NCI-H2227 (cell line): ENCODE data around the gene SWAP70.

Source experiments
- DNase-seq: peaks from one replicate; lab custom pipeline; 2025; ENCODE audit not compliant: unreplicated experiment; lab: John Stamatoyannopoulos, UW

SWAP70 gene

DNA sequence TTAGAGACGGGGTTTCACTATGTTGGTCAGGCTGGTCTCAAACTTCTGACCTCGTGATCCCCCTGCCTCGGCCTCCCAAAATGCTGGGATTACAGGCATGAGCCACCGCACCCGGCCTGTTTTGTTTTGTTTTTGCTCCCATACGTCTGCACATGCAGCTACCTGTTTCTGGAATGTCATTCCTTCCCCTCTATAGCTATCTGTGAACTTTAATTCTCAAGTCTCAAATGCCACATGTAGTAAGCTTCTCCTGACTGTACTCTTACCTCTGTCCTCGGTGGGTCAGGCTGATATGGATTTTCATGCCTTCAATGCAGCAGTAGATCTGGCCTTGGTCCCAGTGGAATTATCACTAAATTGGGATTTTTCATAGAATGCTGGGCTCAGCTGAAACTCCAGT, 12.4 kb upstream of the SWAP70 start:
- DNase-seq, result no peak

DNA sequence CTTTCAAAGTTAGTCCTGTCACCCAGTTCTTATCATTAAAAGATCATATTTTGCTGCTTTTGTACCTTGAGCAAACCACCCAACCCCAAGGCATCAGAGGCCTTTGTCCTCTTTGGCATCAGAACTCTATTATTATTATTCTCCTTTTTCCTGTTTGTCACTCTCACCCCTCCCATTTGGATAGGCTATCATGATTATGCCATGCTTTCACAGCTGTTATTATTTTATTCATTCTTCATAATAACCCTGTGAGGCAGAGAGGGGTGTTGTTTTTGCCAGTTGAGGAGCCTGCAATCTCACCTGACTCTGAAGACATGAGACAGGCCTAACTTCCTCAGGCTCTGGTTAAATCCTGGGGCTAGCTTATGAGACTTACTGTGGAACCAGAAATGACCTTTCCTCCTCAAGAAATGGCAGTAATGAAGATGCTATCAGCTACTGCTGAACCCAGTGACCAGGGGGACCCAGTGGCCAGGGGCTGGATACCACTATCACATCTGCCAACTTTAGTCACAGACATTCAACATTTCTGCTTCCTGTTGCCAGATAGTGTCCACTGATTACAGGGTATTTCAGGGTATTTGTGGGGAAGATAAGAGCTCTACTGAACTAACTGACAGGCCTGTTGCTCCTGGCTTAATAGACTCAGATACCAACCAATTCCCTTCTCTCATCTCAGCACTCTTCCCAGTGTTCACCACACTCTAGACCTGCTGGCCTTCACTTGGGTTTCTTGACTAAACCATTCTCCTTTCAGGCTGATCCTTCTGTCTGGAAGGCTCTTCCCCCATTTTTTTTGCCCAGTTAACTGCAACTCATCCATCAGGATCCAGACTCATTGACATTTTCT, 11.8 kb upstream of the SWAP70 start:
- no peak for DNase-seq

- no peak for DNase-seq
These were observed 10.0 kb upstream of the SWAP70 start for GRCh38 chr11:9653871-9654270.

GRCh38 chr11:9656864-9657263, 7.0 kb upstream of the SWAP70 start:
- DNase-seq, result no peak

DNA sequence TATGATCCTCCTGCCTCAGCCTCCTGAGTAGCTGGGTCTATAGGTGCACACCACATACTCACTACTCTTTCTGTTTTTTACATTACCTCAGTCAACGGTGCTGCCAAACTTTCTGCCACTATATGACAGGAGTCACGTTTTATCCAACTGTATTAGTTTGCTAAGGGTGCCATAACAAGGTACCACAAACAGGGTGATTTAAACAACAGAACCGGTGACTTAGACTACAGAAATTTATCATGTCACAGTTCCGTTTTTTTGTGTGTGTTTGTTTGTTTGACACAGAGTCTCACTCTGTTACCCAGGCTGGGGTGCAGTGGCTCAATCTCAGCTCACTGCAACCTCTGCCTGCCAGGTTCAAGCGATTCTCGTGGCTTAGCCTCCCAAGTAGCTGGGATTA, 6.3 kb upstream of the SWAP70 start:
- no peak for DNase-seq

DNA sequence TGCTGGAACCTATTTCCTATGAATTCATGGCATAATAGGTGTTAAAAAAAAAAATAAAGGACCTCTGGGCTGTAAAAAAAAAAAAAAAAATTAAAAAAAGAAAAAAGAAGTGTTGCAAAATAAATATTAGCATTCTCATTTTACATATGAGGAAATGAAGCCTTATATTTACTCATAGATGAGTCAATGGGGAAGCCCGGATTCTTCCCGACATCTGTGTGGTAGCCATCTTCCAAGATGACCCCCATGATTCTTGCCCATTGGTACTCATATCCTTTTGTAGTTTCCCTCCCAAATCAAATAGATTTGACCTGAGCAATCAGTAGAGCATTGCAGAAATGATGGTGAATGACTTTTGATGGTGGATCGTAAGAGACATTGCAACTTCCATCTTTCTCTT, 3.0 kb upstream of the SWAP70 start:
- DNase-seq, result no peak

- no peak for DNase-seq
These were observed 1.6 kb upstream of the SWAP70 start for GRCh38 chr11:9662273-9662672.

GRCh38 chr11:9664276-9665171, 647 bp downstream of the SWAP70 start:
- DNase-seq, result peak; percentile 45

DNA sequence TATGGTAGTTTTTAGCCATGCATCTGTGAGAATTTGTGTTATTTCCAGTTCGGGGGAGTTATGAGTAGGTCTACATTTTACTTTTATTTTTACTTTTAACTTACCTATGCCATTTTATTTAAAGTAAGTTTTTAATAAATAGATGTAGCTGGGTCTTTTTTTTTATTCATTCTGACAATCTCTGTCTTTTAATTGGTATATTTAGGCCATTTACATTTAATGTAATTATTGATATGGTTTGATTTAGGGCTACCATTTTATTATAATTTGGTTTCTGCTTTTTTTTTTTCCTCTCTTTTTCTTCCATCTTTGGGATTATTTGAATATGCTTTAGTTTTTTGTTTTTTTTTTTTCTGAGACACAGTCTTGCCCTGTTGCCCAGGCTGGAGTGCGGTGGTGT, 1.9 kb downstream of the SWAP70 start:
- no peak for DNase-seq

DNA sequence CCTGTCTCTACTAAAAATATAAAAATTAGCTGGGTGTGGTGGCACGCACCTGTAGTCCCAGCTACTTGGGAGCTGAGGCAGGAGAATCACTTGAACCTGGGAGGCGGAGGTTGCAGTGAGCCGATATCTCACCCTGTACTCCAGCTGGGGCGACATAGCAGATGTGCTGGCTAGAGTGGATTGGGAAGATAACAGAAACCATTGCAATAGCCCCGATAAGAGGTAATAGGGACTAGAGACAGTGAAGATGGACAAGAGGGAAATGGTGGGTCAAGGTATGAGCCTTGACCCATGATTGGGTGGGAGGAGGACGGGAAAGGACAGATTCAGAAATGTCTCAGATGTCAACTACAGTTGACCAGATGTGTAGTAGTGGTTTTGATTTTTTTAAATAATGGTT, 6.1 kb downstream of the SWAP70 start:
- DNase-seq, result no peak

GRCh38 chr11:9672288-9672916, 8.5 kb downstream of the SWAP70 start:
- no peak for DNase-seq

DNA sequence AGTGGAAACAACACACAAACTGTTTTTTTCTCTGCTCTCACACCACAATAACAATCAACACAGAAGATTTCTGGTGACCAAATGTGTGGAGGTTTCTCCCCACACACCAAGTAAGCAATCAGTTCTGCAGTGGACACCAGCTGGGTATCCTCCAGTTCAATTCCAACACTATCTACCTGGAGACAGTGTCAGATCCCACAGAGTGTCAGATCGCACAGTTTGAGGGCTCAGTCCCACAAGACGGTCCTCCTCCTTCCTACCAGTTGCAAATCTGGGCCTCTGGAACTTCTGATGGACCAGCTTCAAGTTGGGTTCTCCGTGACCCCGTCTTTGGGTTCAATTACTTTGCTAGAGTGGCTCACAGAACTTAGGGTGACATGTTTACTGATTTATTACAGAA, 9.0 kb downstream of the SWAP70 start:
- no peak for DNase-seq

- no peak for DNase-seq
These were observed 11.8 kb downstream of the SWAP70 start for GRCh38 chr11:9675691-9676090.

DNA sequence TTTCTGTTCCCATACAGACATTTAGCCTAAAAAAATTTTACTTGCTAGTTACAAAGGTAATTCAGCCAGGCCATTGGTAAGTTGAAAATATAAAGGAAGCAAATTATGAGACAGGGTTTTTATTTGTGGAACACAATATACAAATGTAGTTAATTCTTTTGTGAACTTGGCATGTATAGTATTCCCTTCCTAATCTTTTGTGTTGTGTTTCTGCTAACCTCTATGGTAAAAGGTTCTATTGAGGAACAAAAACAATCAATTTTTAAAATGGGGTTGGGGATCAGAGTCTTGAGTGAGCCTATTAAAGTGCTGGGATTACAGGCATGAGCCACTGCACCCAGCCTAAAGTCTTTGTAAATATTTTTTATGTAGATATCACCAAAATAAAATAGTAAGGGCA, 14.1 kb downstream of the SWAP70 start:
- no peak for DNase-seq

- DNase-seq, result no peak
These were observed 14.7 kb downstream of the SWAP70 start for GRCh38 chr11:9678576-9678975.

- DNase-seq, result no peak
These were observed 16.2 kb downstream of the SWAP70 start for GRCh38 chr11:9680028-9680427.

GRCh38 chr11:9681583-9682372, 17.9 kb downstream of the SWAP70 start:
- no peak for DNase-seq

DNA sequence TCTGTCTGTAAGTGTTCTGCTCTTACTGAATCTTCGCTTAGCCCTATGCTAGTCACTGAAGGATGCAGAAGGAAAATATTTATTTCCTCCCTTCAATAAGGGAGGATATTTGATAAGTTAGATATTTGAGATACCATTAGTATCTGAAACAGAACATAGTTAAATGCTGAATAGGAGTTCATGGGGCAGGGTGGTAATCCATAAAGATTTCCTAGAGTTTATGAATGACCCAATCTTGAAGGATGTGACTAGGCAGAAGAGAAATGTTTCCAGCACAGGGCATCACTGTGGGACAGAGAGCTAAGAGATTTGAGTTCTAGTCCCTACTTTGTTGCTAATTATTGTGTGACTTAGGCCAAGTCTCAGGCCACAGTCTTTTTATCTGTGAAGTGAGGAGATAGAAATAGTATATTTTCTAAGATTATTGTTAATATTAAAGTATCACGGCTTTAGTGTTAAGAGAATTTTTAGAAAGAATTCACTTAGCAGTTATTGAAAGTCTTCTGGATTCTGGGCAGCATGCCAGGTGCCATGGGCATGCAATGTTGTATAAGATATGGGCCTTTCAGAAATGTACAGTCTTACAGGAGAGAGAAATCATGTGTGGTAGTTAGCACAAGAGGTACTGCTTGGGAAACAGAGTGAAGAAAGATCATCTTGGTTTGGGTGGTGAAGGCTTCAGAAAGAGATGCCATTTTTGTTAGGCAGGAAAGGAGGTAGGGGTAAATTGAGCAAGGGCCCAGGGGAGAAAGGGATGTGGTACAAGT, 24.0 kb downstream of the SWAP70 start:
- peak; percentile 20 for DNase-seq

DNA sequence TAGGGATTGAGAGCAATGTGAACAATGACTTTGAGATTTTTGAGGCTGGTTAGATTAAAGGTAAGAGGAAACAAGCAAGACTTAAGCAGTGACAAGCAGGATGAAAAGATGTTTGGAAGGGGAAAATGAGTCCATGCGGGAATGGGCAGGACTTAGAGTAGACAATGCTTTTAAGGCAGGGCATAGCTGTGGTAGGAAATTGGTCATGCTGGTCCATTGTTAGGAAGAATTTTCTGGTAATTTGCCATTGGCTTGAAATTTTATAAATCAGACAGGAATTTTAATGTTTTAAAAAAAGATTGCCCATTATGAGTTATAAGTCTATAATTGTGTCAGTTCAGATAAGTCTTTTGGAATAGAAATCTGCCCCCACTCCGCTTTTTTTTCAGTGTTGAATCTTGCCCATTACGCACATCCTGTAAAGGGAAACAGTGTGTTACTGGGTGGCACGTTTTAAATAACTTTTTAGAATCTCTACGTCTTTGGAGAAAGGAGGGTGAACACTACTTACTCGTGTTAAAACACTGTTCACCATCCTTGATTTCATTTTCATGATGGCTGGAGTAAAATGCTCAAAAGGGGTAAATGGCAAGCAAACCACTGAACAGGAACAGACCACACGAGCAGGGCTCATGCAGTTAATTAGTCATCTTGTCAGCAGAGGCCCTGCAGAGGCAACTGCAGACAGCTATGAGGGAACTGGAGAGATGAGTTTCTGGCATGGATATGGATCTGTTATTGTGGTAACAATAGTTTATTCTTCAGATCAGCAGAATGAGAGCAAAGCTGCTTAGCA, 25.0 kb downstream of the SWAP70 start:
- DNase-seq, result peak; percentile 28
